GM12878 (cell line): ENCODE data around the gene SGSH. TPM values are rescaled to one million over a fixed set of nuclear protein-coding genes. Genes with fewer than 3 reads are reported as not detected.

ENCODE experiments used
- ATAC-seq: fragments of 200-7000 bp; cut with Tn5 transposase; 3 replicates; pipeline ENCODE4 v1.9.1; 2020; ENCODE audit warnings: mild to moderate bottlenecking, moderate library complexity
- BruUV-seq: library from RNA; stranded (reverse); fragments of 400-500 nt; replicated peaks from 2 replicates; lab custom pipeline; 2021; lab: Mats Ljungman, UMichigan
- CTCF ChIA-PET: fragments of 300-600 bp; sonication (Branson Sonifier 250); formaldehyde crosslinking; extraction: SDS; loops from one replicate; lab custom pipeline; 2021; ENCODE audit warnings: inconsistent platforms; lab: Yijun Ruan, JAX
- POLR2A ChIA-PET: fragments of 350-600 bp; formaldehyde crosslinking; extraction: SDS; loops from one replicate; lab custom pipeline; 2021; ENCODE audit warnings: inconsistent platforms; lab: Charles Lee
- RAD21 ChIA-PET: fragments of 300-600 bp; sonication (Branson Sonifier 250); formaldehyde crosslinking; loops from one replicate; lab custom pipeline; 2023; ENCODE audit warnings: antibody characterized with exemption; ENCODE audit not compliant: unreplicated experiment; lab: Charles Lee
- SMC1A ChIA-PET: fragments of 300-600 bp; sonication (Branson Sonifier 250); formaldehyde crosslinking; loops from one replicate; lab custom pipeline; 2023; ENCODE audit not compliant: unreplicated experiment, uncharacterized antibody; lab: Charles Lee
- DNase-seq: peaks from one replicate; pipeline ENCODE4 v3.0.0-alpha.2; 2011; ENCODE audit warnings: low read depth, low spot score
- FAIRE-seq: peaks from 3 replicates; lab custom pipeline; 2011; peaks lifted over from hg19 to GRCh38; lab: Jason Lieb, UNC
- H2AFZ ChIP-seq: 2 replicates; pipeline ENCODE4 v1.6.0; 2011; ENCODE audit warnings: low read depth, low read length, control low read depth; ENCODE audit not compliant: control insufficient read depth
- H3K27ac ChIP-seq: 2 replicates; pipeline ENCODE4 v1.5.1; 2011; ENCODE audit warnings: control low read depth; ENCODE audit not compliant: control insufficient read depth, insufficient read depth
- H3K27me3 ChIP-seq, 2 experiments: replicated peaks in 1 of 2; 2 replicates each; pipeline versions ENCODE4 v1.6.0 to v1.6.1; 2011; ENCODE audit warnings: low read length in 1 of 2; ENCODE audit not compliant: control insufficient read depth in 2 of 2, insufficient read depth in 2 of 2
- H3K36me3 ChIP-seq, 2 experiments: 2 replicates each; pipeline ENCODE4 v1.5.1; 2011; ENCODE audit warnings: low read length in 1 of 2; ENCODE audit not compliant: control insufficient read depth in 2 of 2, insufficient read depth in 2 of 2
- H3K4me1 ChIP-seq: 2 replicates; pipeline ENCODE4 v1.6.1; 2011; ENCODE audit warnings: mild to moderate bottlenecking, low read length, moderate library complexity, mixed read lengths; ENCODE audit not compliant: control insufficient read depth, insufficient read depth
- H3K4me2 ChIP-seq: 2 replicates; pipeline ENCODE4 v1.6.0; 2011; ENCODE audit warnings: control low read depth; ENCODE audit not compliant: control insufficient read depth, insufficient read depth
- H3K4me3 ChIP-seq: fragments of 200-600 bp; sonication (generic); 2 replicates; pipeline ENCODE4 v1.5.1; 2016
- H3K79me2 ChIP-seq: 2 replicates; pipeline ENCODE4 v1.6.0; 2011; ENCODE audit warnings: low read length; ENCODE audit not compliant: control insufficient read depth, insufficient read depth
- H3K9ac ChIP-seq: 2 replicates; pipeline ENCODE4 v1.8.0; 2011; ENCODE audit warnings: low read length, control low read depth, mixed read lengths; ENCODE audit not compliant: control insufficient read depth, insufficient read depth
- H3K9me3 ChIP-seq: replicated peaks from 3 replicates; pipeline ENCODE4 v1.5.1; 2011; ENCODE audit warnings: mild to moderate bottlenecking, low read length; ENCODE audit not compliant: control insufficient read depth, insufficient read depth
- H4K20me1 ChIP-seq: 2 replicates; pipeline ENCODE4 v1.6.0; 2011; ENCODE audit not compliant: control insufficient read depth, insufficient read depth
- BACH1 ChIP-seq: fragments of 450-650 bp; IDR thresholded peaks from 2 replicates; pipeline ENCODE4 v1.6.1; 2017; ENCODE audit warnings: mild to moderate bottlenecking, borderline replicate concordance
- BCL11A ChIP-seq: IDR thresholded peaks from 2 replicates; pipeline ENCODE4 v1.6.1; 2011; ENCODE audit warnings: low read depth, low read length
- CBX3 ChIP-seq: fragments of 200-600 bp; sonication (generic); IDR thresholded peaks from 2 replicates; pipeline ENCODE4 v1.6.1; 2016; ENCODE audit warnings: low read depth, borderline replicate concordance
- CHD4 ChIP-seq: fragments of 200-600 bp; sonication (generic); IDR thresholded peaks from 2 replicates; pipeline ENCODE4 v1.6.1; 2016; ENCODE audit warnings: mild to moderate bottlenecking
- CREM ChIP-seq: IDR thresholded peaks from 2 replicates; pipeline ENCODE4 v1.6.1; 2014; ENCODE audit warnings: antibody characterized with exemption, low read depth
- EZH2 ChIP-seq: IDR thresholded peaks from 2 replicates; pipeline ENCODE4 v1.6.1; 2012; ENCODE audit warnings: low read depth, mild to moderate bottlenecking, control low read depth, inconsistent platforms, low read length, borderline replicate concordance; ENCODE audit not compliant: control insufficient read depth
- GATAD2B ChIP-seq: fragments of 450-650 bp; conservative IDR thresholded peaks from 2 replicates; pipeline ENCODE4 v1.6.1; 2017; ENCODE audit warnings: low read depth, mild to moderate bottlenecking, moderate library complexity
- IKZF2 ChIP-seq, 2 experiments: fragments of 450-650 bp; IDR thresholded peaks; 2 replicates each; pipeline ENCODE4 v1.6.1; 2017; ENCODE audit warnings: mild to moderate bottlenecking in 2 of 2, moderate library complexity in 2 of 2
- NBN ChIP-seq: fragments of 450-650 bp; IDR thresholded peaks from 2 replicates; pipeline ENCODE4 v1.6.1; 2016
- PML ChIP-seq: IDR thresholded peaks from 2 replicates; pipeline ENCODE4 v1.6.1; 2012; ENCODE audit warnings: low read length, inconsistent platforms
- POLR2AphosphoS2 ChIP-seq: IDR thresholded peaks from 2 replicates; pipeline ENCODE4 v1.6.1; 2011; ENCODE audit warnings: low read depth, mild to moderate bottlenecking, low read length, improper control_type of control experiment, moderate library complexity
- SIX5 ChIP-seq: IDR thresholded peaks from 2 replicates; pipeline ENCODE4 v1.6.1; 2011; ENCODE audit warnings: mild to moderate bottlenecking, low read depth, low read length, moderate library complexity; ENCODE audit not compliant: severe bottlenecking
- SUPT20H ChIP-seq: IDR thresholded peaks from 2 replicates; pipeline ENCODE4 v1.6.1; 2011; ENCODE audit warnings: low read depth, mild to moderate bottlenecking, low read length, moderate library complexity, borderline replicate concordance; ENCODE audit not compliant: control insufficient read depth
- TAF1 ChIP-seq: IDR thresholded peaks from 2 replicates; pipeline ENCODE4 v1.6.1; 2011; ENCODE audit warnings: mild to moderate bottlenecking, low read depth, low read length, borderline replicate concordance
- TBL1XR1 ChIP-seq: IDR thresholded peaks from 2 replicates; pipeline ENCODE4 v1.6.1; 2012; ENCODE audit warnings: low read depth, low read length, improper control_type of control experiment
- YY1 ChIP-seq: IDR thresholded peaks from 2 replicates; pipeline ENCODE4 v1.6.1; 2011; ENCODE audit warnings: low read depth, mild to moderate bottlenecking, low read length
- ZNF274 ChIP-seq: IDR thresholded peaks from one replicate; pipeline ENCODE4 v1.8.0; 2011; ENCODE audit not compliant: insufficient read length, insufficient read depth
- WGBS: methylation state at CpG from one replicate; pipeline ENCODE4 v1.1.6; 2016; ENCODE audit warnings: low lambda C conversion rate; ENCODE audit not compliant: insufficient replicate concordance, insufficient coverage; ENCODE audit errors: missing lambda C conversion rate; 5-methylcytosine and 5-hydroxymethylcytosine counted together
- in situ Hi-C: fragments of 300-500 bp; cut with MboI; formaldehyde crosslinking; loops from 9 replicates; pipeline ENCODE4 v1.14.3; 2018; ENCODE audit warnings: mixed read lengths
- intact Hi-C: fragments of 100-400 bp; cut with micrococcal nuclease; formaldehyde crosslinking; loops from one replicate; pipeline ENCODE4 v1.14.2; 2022; ENCODE audit not compliant: unreplicated experiment
- polyA plus RNA-seq, 11 experiments: library from polyadenylated mRNA; depleted of rRNA in 4 of 11; unstranded in 6 of 11; stranded (reverse) in 5 of 11; fragments of >200 nt; fragmentation: Nextera tagmentation in 4 of 11; fragmentation: Illumina TruSeq in 1 of 11; extraction: Ambion mirVana in 4 of 11; extraction: Trizol in 1 of 11; gene quantifications; 1 replicate in 1 of 11; 2 replicates in 10 of 11; pipeline versions ENCODE4 v1.2.1 to v1.2.3, GENCODE V29; 2011 to 2016; ENCODE audit warnings: inconsistent platforms in 2 of 11, missing spikeins in 2 of 11, low read depth in 1 of 11
- total RNA-seq, 4 experiments: library from RNA; depleted of rRNA in 3 of 4; stranded (reverse); fragments of >200 nt in 3 of 4; fragmentation: Illumina TruSeq in 1 of 4; extraction: Trizol in 1 of 4; gene quantifications; 2 replicates each; pipeline versions ENCODE4 v1.2.1 to v1.2.3, GENCODE V29; 2013 to 2021
- TF ChIP-seq, protein P1 (sequence below): IDR thresholded peaks from 2 replicates; pipeline ENCODE4 v1.6.1; 2011; ENCODE audit warnings: low read depth, low read length, improper control_type of control experiment, borderline replicate concordance
- TF ChIP-seq, protein P2 (sequence below): IDR thresholded peaks from 2 replicates; pipeline ENCODE4 v1.6.1; 2012; ENCODE audit warnings: low read depth, low read length, improper control_type of control experiment
- TF ChIP-seq, protein P3 (sequence below): IDR thresholded peaks from 2 replicates; pipeline ENCODE4 v1.6.1; 2012; ENCODE audit warnings: low read length, inconsistent platforms

The SGSH gene
- total and polyA plus RNA-seq, 10 of the 15 experiments (the other 5 are each of a cell fraction or from before 2014, with no cell fraction given), result 0.13 to 17.2 (median 6.0) TPM

- in situ Hi-C loops, result no loop called here
- intact Hi-C loops, result no loop called here
- Histone ChIP-seq H3K4me3 (no peak overlapping the region), H3K4me2 (no peak overlapping the region), H4K20me1 (no peaks in the 10 kb centered on the region), H3K4me1 (no peaks in the 10 kb centered on the region), H3K9ac (no peak overlapping the region), H3K36me3 (no peaks in the 10 kb centered on the region)
- ChIA-PET CTCF (no interaction called here), SMC1A (interaction anchor here (0.6 kb wide), 1 partner anchor 487 kb away, joined by 3 read pairs; no protein-coding TSS in a partner anchor), RAD21 (no interaction called here), POLR2A (no interaction called here)
- DNase-seq (no peak), FAIRE-seq (no peak)
- TF ChIP-seq, protein P1, sequence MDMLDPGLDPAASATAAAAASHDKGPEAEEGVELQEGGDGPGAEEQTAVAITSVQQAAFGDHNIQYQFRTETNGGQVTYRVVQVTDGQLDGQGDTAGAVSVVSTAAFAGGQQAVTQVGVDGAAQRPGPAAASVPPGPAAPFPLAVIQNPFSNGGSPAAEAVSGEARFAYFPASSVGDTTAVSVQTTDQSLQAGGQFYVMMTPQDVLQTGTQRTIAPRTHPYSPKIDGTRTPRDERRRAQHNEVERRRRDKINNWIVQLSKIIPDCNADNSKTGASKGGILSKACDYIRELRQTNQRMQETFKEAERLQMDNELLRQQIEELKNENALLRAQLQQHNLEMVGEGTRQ, result no peak
- no peak for TF ChIP-seq BACH1
- no peak for TF ChIP-seq IKZF2 (IDR thresholded peaks at IDR 0.05)
- no peak for TF ChIP-seq BCL11A
- TF ChIP-seq, protein P2, sequence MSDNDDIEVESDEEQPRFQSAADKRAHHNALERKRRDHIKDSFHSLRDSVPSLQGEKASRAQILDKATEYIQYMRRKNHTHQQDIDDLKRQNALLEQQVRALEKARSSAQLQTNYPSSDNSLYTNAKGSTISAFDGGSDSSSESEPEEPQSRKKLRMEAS, result no peak
- TF ChIP-seq POLR2AphosphoS2, result no peak
- TF ChIP-seq PML, result no peak
- TF ChIP-seq SIX5, result no peak
- TF ChIP-seq, protein P3, sequence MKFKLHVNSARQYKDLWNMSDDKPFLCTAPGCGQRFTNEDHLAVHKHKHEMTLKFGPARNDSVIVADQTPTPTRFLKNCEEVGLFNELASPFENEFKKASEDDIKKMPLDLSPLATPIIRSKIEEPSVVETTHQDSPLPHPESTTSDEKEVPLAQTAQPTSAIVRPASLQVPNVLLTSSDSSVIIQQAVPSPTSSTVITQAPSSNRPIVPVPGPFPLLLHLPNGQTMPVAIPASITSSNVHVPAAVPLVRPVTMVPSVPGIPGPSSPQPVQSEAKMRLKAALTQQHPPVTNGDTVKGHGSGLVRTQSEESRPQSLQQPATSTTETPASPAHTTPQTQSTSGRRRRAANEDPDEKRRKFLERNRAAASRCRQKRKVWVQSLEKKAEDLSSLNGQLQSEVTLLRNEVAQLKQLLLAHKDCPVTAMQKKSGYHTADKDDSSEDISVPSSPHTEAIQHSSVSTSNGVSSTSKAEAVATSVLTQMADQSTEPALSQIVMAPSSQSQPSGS, result no peak
- no peak for TF ChIP-seq TAF1
- no peak for TF ChIP-seq ZNF274
- TF ChIP-seq GATAD2B, result no peak
- TF ChIP-seq NBN, result no peak
- TF ChIP-seq TBL1XR1, result no peak
- TF ChIP-seq YY1, result no peak
- TF ChIP-seq CHD4, result no peak
- no peak for TF ChIP-seq SUPT20H
- no peak for TF ChIP-seq CREM
- TF ChIP-seq EZH2, result no peak
- TF ChIP-seq CBX3, result no peak
- TF ChIP-seq, all 136 proteins: peak for 0
- H3K79me2 ChIP-seq, result no peaks in the 10 kb centered on the region
- H2AFZ ChIP-seq, result no peak overlapping the region
- no peaks in the 10 kb centered on the region for H3K27me3 ChIP-seq
- H3K27ac ChIP-seq, result no peak overlapping the region
- no TSS peak for BruUV-seq
- 69% methylated on average over 14 of the region's 14 CpGs for WGBS
- ATAC-seq, result no peak
- peaks cover 6% of the 10 kb centered on the region; the same call in 2 of the 3 replicates for H3K9me3 ChIP-seq
These were observed 8.3 kb upstream of the SGSH start for GRCh38 chr17:80228477-80228876.
